HG02623 (cell line): ENCODE measurements around the gene SHC1.
A peak's percentile ranks its signal among the peaks of the same experiment; 100 is the strongest.

Experiments used
- ATAC-seq: cut with Tn5 transposase; IDR thresholded peaks from one replicate; pipeline ENCODE4 v1.9.1; 2021; ENCODE audit warnings: moderate library complexity; ENCODE audit not compliant: unreplicated experiment

SHC1 gene

DNA sequence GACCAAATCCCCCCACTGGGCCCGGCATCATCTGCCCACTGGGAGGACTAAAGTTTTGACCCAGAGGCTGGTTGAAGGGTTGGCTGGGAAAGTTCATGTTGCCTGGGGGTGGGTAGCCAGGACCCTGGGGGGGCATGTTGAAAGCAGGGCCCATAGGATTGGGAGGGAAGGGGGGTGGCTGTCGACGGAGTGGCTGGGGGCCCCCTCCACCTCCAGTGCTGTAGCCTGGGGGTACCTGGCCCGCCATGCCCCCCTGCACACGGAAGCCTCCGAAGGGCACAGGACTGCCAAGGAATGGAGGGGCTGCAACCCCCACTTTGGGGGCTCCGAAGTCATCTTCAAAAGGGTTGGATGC lies 11.1 kb downstream of the SHC1 start:
- ATAC-seq: no peak

DNA sequence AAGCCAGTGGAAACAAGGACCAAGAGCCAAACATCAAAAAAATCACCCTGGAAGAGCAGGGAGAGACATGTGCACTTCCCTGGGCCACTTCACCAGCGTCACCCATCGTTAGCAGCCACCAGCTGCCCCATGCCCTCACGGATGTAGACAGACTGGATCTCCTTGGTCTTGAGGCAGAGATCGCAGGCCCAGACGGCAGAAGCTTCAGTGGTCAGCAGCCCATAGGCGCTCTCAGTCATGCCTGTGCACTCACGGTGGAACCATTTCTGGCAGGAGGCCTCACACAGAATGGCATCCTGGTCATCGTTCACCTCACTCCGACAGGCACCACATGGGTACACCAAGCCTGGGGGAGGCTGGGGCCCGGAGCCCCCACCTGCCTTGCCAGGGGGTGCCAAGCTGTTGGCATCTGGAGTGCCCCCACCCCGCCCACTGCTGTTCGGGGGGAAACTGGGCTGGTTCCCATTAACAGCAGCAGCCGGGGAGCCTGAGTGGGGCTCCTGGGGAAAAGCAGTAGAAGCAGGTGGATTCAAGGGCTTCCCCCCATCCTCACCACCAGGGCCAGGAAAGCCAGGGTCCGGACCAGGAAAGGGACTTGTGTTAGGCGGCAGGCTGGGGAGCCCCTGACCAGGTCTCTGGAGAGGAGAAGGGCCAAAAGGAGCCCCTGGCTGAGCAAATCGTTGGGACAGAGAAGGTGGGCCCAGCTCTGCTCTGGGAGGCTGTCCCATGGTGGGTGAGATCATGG lies 11.7 kb downstream of the SHC1 start:
- no peak for ATAC-seq

DNA sequence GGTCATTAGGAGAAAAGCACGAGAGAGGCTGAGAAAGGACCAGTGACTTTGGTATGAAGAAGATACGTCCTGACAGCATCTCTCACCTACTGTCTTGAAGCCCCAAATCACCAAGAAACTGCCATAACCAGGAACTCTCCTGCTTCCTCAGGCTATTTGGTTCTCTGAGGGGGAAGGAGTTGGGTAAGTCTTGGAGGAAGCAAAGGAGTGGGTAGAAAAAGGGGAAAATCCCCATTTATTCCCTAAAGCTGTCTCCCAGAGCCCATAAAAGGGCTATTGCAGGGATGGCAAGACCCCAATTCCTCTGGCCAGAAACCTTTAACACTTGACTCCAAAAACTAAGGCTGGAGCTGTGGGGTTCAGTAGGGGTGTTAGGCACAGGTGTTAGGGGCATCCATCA lies 12.5 kb downstream of the SHC1 start:
- ATAC-seq: no peak

DNA sequence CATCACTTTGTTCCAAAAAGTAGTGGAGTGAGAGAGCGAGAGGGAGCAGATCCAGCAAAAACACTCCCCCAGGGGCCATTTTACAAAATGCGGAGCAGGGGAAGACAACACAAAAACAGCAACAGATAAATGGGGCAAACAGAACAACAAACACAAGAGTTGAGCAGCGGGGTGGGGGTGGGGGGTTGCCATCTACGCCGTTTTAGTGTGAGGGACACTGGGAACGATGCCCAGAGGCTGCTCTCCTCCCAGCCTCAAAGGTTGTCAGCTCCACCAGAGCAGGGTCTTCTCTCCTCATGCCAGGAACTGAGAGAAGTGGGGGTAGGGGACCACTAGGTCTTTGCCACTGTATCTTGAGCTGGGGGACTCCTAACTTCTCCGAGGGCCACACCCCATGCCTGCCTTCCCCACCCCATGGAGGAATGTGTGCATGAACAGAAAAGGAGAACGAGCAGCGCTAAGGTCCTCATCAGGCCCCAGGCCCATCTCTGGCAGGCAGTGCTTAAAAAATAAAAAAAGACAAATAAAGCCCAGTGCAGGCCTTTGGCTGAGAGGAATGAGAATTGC lies 13.4 kb downstream of the SHC1 start:
- ATAC-seq: no peak

DNA sequence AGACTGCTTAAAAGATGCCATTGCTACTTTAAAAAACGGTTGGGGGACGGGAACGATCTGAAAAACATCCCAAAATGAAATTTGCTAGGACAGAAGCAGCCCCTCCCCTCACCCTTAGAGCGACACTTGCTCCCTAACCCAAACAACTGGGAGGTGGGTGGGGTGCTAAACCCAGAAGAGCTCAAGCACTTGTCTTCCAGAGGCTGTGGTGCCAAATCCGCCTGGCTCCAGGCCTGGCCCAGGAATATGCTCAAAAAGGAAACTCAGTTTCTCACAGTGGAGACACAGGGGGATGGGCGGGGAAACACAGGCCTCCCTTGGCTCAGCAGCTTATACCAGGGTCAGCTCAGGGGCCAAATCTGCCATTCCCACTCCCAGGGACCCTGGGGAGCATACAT lies 14.0 kb downstream of the SHC1 start:
- no peak for ATAC-seq

- peak; percentile 71 for ATAC-seq
Observed at GRCh38 chr1:154955718-154956543, 14.6 kb downstream of the SHC1 start, which contains the start of gene PBXIP1. PBXIP1 (minus strand) TSS chr1:154956099; CDS start chr1:154953721, 2,378 bp downstream.

DNA sequence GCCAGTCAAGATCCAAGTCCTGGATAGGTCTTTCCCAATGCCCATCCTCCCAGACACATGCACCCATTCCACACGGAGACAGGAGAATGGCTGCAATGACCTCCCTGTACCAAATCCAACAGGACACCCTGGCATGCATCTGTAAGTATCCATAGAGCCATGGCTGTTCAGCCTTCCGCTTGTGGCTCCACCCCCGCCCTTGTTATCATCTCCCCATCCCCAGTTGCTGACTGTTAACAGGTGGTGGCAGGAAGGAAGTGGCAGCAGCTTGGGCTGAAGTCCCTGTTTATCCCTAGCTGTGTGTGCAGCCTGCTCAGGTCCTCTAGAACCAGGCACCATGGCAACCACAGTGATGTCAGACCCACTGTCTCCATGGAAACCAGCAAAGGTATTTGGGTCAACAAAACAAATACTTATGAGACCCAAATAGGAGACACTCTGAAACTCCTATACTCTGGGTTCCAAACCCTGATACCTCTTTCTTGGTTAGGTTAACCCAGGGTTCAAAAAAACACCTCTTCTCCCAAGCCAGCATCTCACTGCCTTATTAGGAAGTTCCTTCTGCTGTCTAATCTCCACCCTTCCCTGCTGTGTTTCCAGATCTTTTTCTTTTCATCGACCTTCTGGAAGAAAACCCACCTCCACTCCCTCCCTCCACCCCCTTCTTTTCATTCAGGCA lies 15.4 kb downstream of the SHC1 start:
- peak; percentile 42 for ATAC-seq

- no peak for ATAC-seq
Observed at GRCh38 chr1:154954541-154954940, 16.0 kb downstream of the SHC1 start.

DNA sequence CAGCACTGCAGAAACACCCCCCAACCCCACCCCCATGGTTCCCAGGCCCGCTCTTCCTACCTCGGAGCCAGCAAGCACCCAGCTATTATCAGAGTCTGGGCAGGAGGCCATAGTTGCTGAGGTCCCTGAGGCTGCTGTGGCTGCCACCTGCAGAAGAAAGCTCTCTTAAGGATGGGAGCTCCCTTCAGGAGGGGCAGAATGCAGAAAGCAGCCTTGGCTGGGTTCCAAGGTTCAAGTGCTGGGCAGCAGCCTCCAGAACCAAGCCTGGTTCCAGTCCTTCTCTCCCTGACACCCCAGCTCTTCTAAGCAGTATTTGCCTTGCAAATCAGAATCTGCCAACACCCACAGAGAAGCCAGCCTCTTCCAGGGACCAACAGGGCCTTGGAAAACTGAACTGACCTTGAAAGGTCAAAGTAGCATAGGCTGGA lies 16.9 kb downstream of the SHC1 start:
- no peak for ATAC-seq

DNA sequence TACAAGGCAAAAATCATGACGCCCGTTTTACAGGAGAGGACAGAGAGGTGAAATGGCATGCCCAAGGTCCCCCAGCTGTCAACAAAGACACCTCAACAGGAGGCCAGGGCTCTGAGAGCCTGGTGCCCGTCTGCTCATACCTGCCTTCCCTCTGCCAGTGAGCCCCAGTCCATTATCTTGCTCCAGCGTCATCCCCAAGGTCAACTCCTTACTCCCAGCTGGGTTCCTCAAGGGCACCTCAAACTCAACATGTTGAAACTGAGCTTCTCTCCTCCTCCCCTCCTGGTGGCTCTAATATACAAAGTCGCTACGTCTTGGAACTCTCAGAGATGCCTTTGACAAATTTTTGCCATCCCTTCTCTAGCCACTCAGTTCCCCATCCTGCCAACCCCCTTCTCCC lies 17.9 kb downstream of the SHC1 start:
- ATAC-seq: no peak

GRCh38 chr1:154951901-154952657 lies 18.5 kb downstream of the SHC1 start:
- ATAC-seq: no peak

DNA sequence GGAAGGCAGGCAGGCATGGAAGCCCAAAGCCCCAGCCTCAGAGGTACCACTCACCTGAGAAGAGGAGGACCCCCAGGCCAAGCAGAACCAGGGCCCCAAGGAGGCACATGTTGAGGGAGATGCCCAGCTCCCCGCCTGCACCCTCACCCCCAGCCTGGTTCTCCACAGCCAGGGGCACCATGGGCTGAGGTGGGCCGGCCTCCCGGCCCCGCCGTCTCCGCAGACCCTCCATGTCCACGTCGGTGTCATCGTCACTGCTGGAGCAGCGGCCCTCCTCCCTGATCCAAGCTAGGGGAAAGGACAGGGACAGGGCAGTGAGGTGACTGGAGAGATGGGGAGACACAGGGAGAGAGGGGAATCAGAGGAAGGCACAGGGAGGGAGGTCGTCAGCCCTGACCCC lies 22.5 kb downstream of the SHC1 start:
- ATAC-seq: no peak

- no peak for ATAC-seq
Observed at GRCh38 chr1:154945962-154946850, 24.3 kb downstream of the SHC1 start.

DNA sequence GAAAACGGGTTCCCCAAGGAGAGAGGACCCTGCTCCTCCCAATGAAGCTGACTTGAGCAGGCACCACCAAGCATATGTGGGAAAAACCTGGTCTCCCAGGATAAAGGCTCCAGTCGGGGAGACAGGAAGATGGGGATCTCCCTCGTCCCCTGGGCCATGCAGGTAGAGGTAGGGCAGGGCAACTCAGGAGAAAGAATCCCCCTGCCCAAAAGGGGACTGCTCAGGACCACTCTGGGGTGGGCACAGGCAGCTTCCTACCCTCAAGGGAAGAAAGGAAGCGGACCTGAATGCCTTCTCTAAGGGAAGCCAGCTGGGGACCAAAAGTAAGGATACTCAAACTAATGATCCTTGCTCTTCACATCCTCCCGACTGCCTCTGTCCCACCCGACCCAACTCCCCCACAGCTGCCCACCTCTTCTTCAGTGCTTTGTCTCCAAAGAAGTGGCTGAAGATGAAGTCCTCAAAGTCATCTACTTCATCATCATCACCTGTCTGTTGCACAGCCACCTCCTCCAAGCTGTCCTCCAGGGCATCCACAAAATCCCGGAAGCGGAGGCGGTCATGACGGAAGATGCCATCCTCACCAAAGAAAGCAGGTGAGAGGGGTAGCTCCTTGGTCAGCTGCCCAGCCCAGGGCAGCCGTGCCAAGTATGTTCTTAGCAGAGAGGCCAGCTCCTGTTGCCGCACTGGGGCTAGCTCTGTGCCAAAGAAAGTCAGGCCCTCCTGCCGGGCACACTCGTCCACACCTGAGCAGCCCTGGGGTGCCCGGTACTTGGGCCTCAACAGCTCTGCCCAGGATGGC lies 25.2 kb downstream of the SHC1 start:
- no peak for ATAC-seq

DNA sequence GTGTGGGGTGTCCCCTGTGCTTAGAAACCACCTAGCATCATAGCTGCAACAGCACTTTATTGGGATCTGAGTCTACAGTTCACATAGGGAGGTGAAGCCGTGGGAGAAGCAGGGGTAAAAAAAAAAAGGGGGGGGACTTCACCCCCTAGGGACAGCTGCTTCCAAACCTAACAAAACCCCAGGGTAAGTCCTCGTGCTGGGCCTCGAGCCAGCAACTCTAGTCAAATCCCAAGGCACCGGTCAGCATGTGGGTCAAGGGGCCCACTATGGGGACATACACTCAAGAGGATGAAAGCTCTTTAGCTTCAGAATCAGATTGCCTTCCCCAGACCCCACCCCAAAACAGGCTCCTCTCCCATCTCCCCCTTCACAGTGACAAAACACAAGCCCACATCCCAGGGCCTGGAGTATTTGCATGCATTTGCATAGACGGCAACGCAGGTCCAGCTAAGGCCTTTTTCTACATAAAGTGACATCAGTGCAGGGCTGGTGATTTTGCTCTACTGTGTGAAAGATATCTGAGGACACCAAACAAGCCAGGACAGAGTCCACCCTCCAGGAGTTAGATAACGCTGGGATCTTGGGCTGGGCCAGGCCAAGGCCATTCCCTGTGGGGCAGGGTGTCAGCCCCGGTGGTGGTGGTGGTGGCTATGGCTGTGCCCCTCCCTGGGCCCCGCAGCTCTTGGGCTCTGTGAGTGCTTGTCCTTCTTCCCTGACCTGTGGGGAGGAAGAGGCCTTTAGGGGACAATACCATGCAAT lies 26.0 kb downstream of the SHC1 start:
- no peak for ATAC-seq

GRCh38 chr1:154943649-154944400 lies 26.7 kb downstream of the SHC1 start:
- ATAC-seq: no peak

DNA sequence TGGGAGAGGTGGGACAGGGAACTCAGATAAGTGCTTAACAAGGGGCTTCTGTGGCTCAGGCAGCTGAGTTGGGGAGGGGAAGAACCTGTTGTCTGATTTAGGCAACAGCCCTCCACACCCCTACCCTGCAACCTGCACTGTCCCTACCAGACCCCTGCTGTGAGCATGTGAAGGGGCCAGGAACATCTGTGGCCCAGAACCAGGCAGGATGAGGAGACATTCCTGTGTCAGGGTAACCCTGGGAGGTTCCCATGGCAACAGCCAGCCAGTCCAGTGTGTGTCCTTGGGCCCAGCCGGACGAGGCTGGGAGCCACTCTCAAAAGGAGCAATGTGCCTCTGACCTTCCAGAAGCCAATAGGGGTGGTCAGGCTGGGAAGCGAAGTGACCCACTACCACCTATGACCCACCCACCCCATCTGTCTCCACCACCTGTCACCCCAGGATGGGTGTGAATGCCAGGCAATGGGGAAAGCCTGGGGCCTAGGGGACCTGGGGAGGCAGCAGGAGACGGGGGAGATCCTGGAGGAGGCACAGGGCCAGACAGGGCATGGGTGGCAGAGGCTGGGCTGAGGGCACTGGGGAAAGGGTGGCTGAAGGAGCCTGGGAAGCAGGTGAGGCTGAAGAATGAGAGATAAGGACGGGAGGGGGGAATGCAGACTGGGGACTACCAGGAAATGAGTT lies 29.1 kb downstream of the SHC1 start:
- ATAC-seq: no peak
